SW 1271 (cell line): ENCODE results near the gene GRM2.

Experiments
- DNase-seq, 2 experiments: peaks; one replicate each; lab custom pipeline; 2025; lab: John Stamatoyannopoulos, UW

Gene GRM2

GRCh38 chr3:51680663-51681230 is 26.1 kb upstream of the GRM2 start:
- DNase-seq = no peak

- DNase-seq = no peak
Observed at GRCh38 chr3:51681453-51681852, 25.4 kb upstream of the GRM2 start.

- peak; percentile 53 to 64 for DNase-seq
Observed at GRCh38 chr3:51682079-51682478, 24.8 kb upstream of the GRM2 start.

GRCh38 chr3:51682526-51682925 is 24.3 kb upstream of the GRM2 start:
- DNase-seq = no peak

- no peak for DNase-seq
Observed at GRCh38 chr3:51683566-51683965, 23.3 kb upstream of the GRM2 start.

GRCh38 chr3:51684971-51685751 is 21.7 kb upstream of the GRM2 start:
- DNase-seq = no peak

GRCh38 chr3:51686056-51686455 is 20.8 kb upstream of the GRM2 start:
- DNase-seq = no peak

- no peak for DNase-seq
Observed at GRCh38 chr3:51686512-51687215, 20.2 kb upstream of the GRM2 start.

- no peak for DNase-seq
Observed at GRCh38 chr3:51687431-51688205, 19.2 kb upstream of the GRM2 start.

GRCh38 chr3:51688206-51688600 is 18.7 kb upstream of the GRM2 start:
- no peak for DNase-seq

GRCh38 chr3:51691021-51691420 is 15.8 kb upstream of the GRM2 start:
- no peak for DNase-seq

- no peak for DNase-seq
Observed at GRCh38 chr3:51691949-51692348, 14.9 kb upstream of the GRM2 start.

- DNase-seq = no peak
Observed at GRCh38 chr3:51692980-51693395, 13.9 kb upstream of the GRM2 start.

GRCh38 chr3:51696954-51697353 is 9.9 kb upstream of the GRM2 start:
- no peak for DNase-seq

- no peak for DNase-seq
Observed at GRCh38 chr3:51698209-51698608, 8.7 kb upstream of the GRM2 start.

- no peak for DNase-seq
Observed at GRCh38 chr3:51700403-51700802, 6.5 kb upstream of the GRM2 start.

GRCh38 chr3:51702156-51702555 is 4.7 kb upstream of the GRM2 start:
- DNase-seq = no peak

- no peak for DNase-seq
Observed at GRCh38 chr3:51703068-51703760, 3.7 kb upstream of the GRM2 start.

- DNase-seq = no peak
Observed at GRCh38 chr3:51703761-51704510, 2.9 kb upstream of the GRM2 start.

- no peak for DNase-seq
Observed at GRCh38 chr3:51704511-51704950, 2.3 kb upstream of the GRM2 start.
